ENCODE measurements around the gene LRRC55.

Gene LRRC55

GRCh38 chr11:57239348-57239747 is 57.6 kb downstream of the LRRC55 start:
- no peak for DNase-seq

GRCh38 chr11:57240007-57240406 is 58.3 kb downstream of the LRRC55 start:
- DNase-seq, result no peak

- no peak for DNase-seq
Observed at GRCh38 chr11:57240757-57241156, 59.0 kb downstream of the LRRC55 start.
